Measurements from ENCODE around the gene DFFB. TPM values are rescaled to one million over a fixed set of nuclear protein-coding genes. Genes with fewer than 3 reads are reported as not detected.

Gene DFFB
- total and polyA plus RNA-seq, 2 of the 13 experiments (the other 11 are each of a cell fraction or from before 2014, with no cell fraction given), result 4.6 to 9.3 TPM

DNA sequence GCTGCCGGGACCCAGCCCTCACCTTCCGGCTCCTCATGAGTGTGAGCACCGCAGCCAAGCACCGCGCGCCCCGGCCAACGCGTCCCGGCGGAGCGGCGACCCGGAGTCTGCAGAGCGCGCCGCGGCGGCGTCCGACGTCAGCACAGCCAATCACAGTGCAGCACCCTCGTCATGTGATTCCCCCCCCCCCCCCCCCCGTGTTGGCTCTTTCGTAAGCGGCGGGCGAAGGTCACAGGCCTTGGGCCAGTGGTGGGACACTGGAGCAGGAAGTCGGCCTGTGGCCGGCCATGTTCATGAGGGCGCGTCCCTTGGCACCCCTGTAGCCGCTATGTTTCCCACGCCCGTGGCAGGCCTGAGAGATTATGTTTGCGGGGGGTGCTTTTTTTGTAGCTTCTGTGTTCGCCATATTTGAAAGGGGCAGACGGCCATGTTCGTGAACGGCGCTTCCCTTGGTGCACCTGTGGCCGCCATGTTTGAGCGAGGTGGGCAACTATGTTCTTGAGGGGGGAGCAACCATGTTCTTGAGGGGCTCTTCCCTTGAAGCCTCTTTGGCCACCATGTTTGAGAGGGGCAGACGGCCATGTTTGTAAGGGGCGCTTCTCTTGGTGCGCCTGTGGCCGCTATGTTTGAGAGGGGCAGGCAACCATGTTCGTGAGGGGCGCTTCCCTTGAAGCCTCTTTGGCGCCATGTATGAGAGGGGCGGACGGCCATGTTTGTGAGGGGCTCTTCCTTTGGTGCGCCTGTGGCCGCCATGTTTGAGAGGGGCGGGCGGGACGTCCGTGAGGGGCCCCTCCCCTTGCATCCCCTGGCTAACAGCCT, 43.1 kb downstream of the DFFB start, which contains the start of gene C1orf174 (continued):
- TF ChIP-seq ZC3H13 (CRISPR knock-in tag; IDR thresholded peaks at IDR 0.05) (peak; percentile 53; the same call in 1 of the 2 replicates), MTA1 (CRISPR knock-in tag; IDR thresholded peaks at IDR 0.05; ENCODE audit: borderline replicate concordance) (0 out of 2 replicates have a peak, but pooled peaks have one; percentile 3), ZBTB42 (CRISPR knock-in tag; IDR thresholded peaks at IDR 0.05) (peak; percentile 18; the same call in 1 of the 2 replicates), HMGA1 (CRISPR knock-in tag; conservative IDR thresholded peaks at IDR 0.05) (no peak), ARID2 (CRISPR knock-in tag; IDR thresholded peaks at IDR 0.05; ENCODE audit: borderline replicate concordance) (peak; percentile 77; the same call in 1 of the 2 replicates), NCOA2 (CRISPR knock-in tag; IDR thresholded peaks at IDR 0.05) (no peak; the same call in 1 of the 2 replicates), U2AF2 (IDR thresholded peaks at IDR 0.05; ENCODE audit: low read depth, low read length) (0 out of 2 replicates have a peak, but pooled peaks have one; percentile 50), ZNF34 (CRISPR knock-in tag; IDR thresholded peaks at IDR 0.05; ENCODE audit: borderline replicate concordance) (peak; percentile 73; the same call in 1 of the 2 replicates), HNF4G (IDR thresholded peaks at IDR 0.05; ENCODE audit: borderline replicate concordance, low read depth, low read length) (peak; percentile 94), HNF4G (CRISPR knock-in tag; IDR thresholded peaks at IDR 0.05; ENCODE audit: borderline replicate concordance, low read depth) (peak; percentile 70), ZNF547 (CRISPR knock-in tag; IDR thresholded peaks at IDR 0.05) (no peak), STAG1 (CRISPR knock-in tag; IDR thresholded peaks at IDR 0.05) (no peak), AGO2 (optimal IDR thresholded peaks at IDR 0.05; ENCODE audit: low read depth, low read length) (peak; percentile 98), MATR3 (CRISPR knock-in tag; IDR thresholded peaks at IDR 0.05) (no peak), NR2F1 (CRISPR knock-in tag; IDR thresholded peaks at IDR 0.05) (peak in 1 of 2 experiments; percentile 80; a peak in 2 of 4 replicates), ZNF703 (CRISPR knock-in tag; IDR thresholded peaks at IDR 0.05; ENCODE audit: borderline replicate concordance) (no peak)
- TF ChIP-seq, protein P1, sequence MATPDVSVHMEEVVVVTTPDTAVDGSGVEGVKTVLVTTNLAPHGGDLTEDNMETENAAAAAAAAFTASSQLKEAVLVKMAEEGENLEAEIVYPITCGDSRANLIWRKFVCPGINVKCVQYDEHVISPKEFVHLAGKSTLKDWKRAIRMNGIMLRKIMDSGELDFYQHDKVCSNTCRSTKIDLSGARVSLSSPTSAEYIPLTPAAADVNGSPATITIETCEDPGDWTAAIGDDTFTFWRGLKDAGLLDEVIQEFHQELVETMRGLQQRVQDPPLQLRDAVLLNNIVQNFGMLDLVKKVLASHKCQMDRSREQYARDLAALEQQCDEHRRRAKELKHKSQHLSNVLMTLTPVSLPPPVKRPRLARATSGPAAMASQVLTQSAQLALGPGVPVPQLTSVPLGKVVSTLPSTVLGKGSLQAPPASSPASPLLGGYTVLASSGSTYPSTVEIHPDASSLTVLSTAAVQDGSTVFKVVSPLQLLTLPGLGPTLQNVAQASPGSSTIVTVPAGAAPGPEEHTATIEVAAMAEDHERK (CRISPR knock-in tag; IDR thresholded peaks at IDR 0.05; ENCODE audit: low read depth), result peak; percentile 62
- TF ChIP-seq, protein P2, sequence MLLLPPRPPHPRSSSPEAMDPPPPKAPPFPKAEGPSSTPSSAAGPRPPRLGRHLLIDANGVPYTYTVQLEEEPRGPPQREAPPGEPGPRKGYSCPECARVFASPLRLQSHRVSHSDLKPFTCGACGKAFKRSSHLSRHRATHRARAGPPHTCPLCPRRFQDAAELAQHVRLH (CRISPR knock-in tag; IDR thresholded peaks at IDR 0.05; ENCODE audit: borderline replicate concordance, low read depth), result no peak
- TF ChIP-seq, protein P3, sequence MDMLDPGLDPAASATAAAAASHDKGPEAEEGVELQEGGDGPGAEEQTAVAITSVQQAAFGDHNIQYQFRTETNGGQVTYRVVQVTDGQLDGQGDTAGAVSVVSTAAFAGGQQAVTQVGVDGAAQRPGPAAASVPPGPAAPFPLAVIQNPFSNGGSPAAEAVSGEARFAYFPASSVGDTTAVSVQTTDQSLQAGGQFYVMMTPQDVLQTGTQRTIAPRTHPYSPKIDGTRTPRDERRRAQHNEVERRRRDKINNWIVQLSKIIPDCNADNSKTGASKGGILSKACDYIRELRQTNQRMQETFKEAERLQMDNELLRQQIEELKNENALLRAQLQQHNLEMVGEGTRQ (IDR thresholded peaks at IDR 0.05; ENCODE audit: low read depth, low read length), result peak; percentile 32; the same call in 1 of the 2 replicates
- TF ChIP-seq, protein P3 (CRISPR knock-in tag; IDR thresholded peaks at IDR 0.05; ENCODE audit: borderline replicate concordance), result peak; percentile 92; the same call in 1 of the 2 replicates
- TF ChIP-seq, protein P4, sequence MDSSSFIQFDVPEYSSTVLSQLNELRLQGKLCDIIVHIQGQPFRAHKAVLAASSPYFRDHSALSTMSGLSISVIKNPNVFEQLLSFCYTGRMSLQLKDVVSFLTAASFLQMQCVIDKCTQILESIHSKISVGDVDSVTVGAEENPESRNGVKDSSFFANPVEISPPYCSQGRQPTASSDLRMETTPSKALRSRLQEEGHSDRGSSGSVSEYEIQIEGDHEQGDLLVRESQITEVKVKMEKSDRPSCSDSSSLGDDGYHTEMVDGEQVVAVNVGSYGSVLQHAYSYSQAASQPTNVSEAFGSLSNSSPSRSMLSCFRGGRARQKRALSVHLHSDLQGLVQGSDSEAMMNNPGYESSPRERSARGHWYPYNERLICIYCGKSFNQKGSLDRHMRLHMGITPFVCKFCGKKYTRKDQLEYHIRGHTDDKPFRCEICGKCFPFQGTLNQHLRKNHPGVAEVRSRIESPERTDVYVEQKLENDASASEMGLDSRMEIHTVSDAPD (CRISPR knock-in tag; IDR thresholded peaks at IDR 0.05), result peak; percentile 59; the same call in 1 of the 2 replicates
- TF ChIP-seq, protein P5, sequence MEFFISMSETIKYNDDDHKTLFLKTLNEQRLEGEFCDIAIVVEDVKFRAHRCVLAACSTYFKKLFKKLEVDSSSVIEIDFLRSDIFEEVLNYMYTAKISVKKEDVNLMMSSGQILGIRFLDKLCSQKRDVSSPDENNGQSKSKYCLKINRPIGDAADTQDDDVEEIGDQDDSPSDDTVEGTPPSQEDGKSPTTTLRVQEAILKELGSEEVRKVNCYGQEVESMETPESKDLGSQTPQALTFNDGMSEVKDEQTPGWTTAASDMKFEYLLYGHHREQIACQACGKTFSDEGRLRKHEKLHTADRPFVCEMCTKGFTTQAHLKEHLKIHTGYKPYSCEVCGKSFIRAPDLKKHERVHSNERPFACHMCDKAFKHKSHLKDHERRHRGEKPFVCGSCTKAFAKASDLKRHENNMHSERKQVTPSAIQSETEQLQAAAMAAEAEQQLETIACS (CRISPR knock-in tag; IDR thresholded peaks at IDR 0.05), result no peak

Measured in HepG2 (cell line).